ENCODE measurements around the gene BUB1.
"Not testable (repeated sequence)": the region's sequence is repeated elsewhere in the genome, so short reads cannot be mapped to it uniquely, and the experiment has no call there.

DNA sequence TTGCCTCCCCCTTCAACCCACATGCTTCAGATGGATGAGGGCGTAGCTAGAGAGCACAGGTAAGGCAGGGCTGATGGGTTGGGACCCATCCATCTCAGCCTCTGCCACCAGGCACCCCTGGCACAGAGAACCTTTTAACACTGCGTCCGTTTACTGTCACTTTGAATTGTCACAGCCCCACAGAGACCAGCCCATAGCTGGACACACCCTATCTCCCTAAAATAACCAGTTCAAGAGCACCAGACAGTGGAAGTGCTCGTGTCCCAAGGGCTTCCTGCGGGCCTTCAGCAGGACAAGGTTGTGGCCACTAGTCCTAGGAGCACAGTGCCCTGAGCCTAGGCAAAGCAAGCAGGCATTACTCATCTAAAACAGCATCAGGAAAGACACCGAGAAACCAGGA lies 20.4 kb upstream of the BUB1 start:
- TF ChIP-seq FOSL1 (IDR thresholded peaks at IDR 0.05; ENCODE audit: low read depth); ATF3 (IDR thresholded peaks at IDR 0.05): not testable (repeated sequence)
